ENCODE results near the gene DAD1.

GRCh38 chr14:22518073-22518472, 71.0 kb downstream of the DAD1 start:
- TF ChIP-seq POLR2A (IDR thresholded peaks at IDR 0.05; ENCODE audit: control extremely low read depth in 1 of 2, low read depth in 2 of 2, low read length in 2 of 2) (no peak), CTCF (IDR thresholded peaks at IDR 0.05; ENCODE audit: control extremely low read depth in 1 of 3, insufficient read depth in 1 of 3, low read depth in 1 of 3, low read length in 3 of 3) (no peak)
